Left lung (tissue), 10 donors: ENCODE results near the gene GRIK5. TPM values are rescaled to one million over a fixed set of nuclear protein-coding genes. Genes with fewer than 3 reads are reported as not detected.

Experiments
- ATAC-seq: fragments of 200-7000 bp; cut with Tn5 transposase; one replicate; pipeline ENCODE4 v1.9.1; 2020; ENCODE audit warnings: moderate library complexity
- DNase-seq, 4 donors: peaks; one replicate each; pipeline ENCODE4 v3.0.0-alpha.2; 2013 to 2020
- H3K27ac ChIP-seq, 2 donors: fragments of 200-600 bp; sonication (generic) in 1 of 2; one replicate each; pipeline versions ENCODE4 v1.5.0 to v1.8.0; 2020 to 2021
- H3K27me3 ChIP-seq, 2 donors: fragments of 200-600 bp; sonication (generic) in 1 of 2; one replicate each; pipeline versions ENCODE4 v1.5.0 to v1.8.0; 2020 to 2021
- H3K36me3 ChIP-seq, 2 donors: fragments of 200-600 bp; sonication (generic) in 1 of 2; one replicate each; pipeline versions ENCODE4 v1.5.0 to v1.8.0; 2020 to 2021
- H3K4me1 ChIP-seq, 2 donors: fragments of 200-600 bp; one replicate each; pipeline ENCODE4 v1.8.0; 2021
- H3K4me3 ChIP-seq, 2 donors: fragments of 200-600 bp; sonication (generic) in 1 of 2; one replicate each; pipeline versions ENCODE4 v1.5.0 to v1.8.0; 2020 to 2021; ENCODE audit warnings: mild to moderate bottlenecking in 1 of 2
- H3K9me3 ChIP-seq, 2 donors: fragments of 200-600 bp; sonication (generic) in 1 of 2; one replicate each; pipeline versions ENCODE4 v1.5.0 to v1.8.0; 2020 to 2021
- CTCF ChIP-seq, 2 donors: fragments of 200-600 bp; sonication (generic) in 1 of 2; IDR thresholded peaks; one replicate each; pipeline versions ENCODE4 v1.5.0 to v1.8.0; 2021; ENCODE audit warnings: antibody characterized with exemption in 2 of 2
- intact Hi-C, 2 donors: fragments of 100-400 bp; cut with DNase I; formaldehyde crosslinking; loops; one replicate each; pipeline versions ENCODE4 v1.11.2 to v1.14.2; 2022
- polyA plus RNA-seq, 6 donors: library from polyadenylated mRNA; unstranded; fragments of 120-200 nt; gene quantifications; one replicate each; pipeline ENCODE4 v1.2.1, GENCODE V29; 2013; ENCODE audit not compliant: insufficient read length in 6 of 6
- total RNA-seq, 2 donors: library from RNA; stranded (reverse); fragmentation: NEBNext Ultra II Directional; extraction: Animal tissue kit (Norgen Biotek cat#: 25700); gene quantifications; one replicate each; pipeline ENCODE4 v1.2.1, GENCODE V29; 2021
- donor health status: DM: no; HTN: yes; CAD: no.
- donor health status: DM: no; HTN: no; CAD: no.

Gene GRIK5
- total and polyA plus RNA-seq, 8 donors = 0.29 to 11.6 (median 4.6) TPM

- intact Hi-C loops = no loop called here
- H3K9me3 ChIP-seq = no peaks in the 10 kb centered on the region
- ATAC-seq = no peak
Measured at GRCh38 chr19:42071247-42071646, 1.2 kb upstream of the GRIK5 start.

GRCh38 chr19:42068756-42069571 is 1.0 kb downstream of the GRIK5 start:
- no peak for DNase-seq
- no peak for TF ChIP-seq CTCF (IDR thresholded peaks at IDR 0.05)
- H3K4me3 ChIP-seq = no peak overlapping the region
- H3K36me3 ChIP-seq = no peaks in the 10 kb centered on the region
- H3K27ac ChIP-seq = no peak overlapping the region
- no peak for ATAC-seq
- intact Hi-C loops = no loop called here
- no peaks in the 10 kb centered on the region for H3K4me1 ChIP-seq
- H3K27me3 ChIP-seq = peaks cover 21 to 57% of the 10 kb centered on the region in 2 donors
- H3K9me3 ChIP-seq = no peaks in the 10 kb centered on the region

More at GRCh38 chr19:42071247-42071646, 1.2 kb upstream of the GRIK5 start:
- Histone ChIP-seq H3K4me3 (no peak overlapping the region), H3K4me1 (peaks cover 0 to 7% of the 10 kb centered on the region in 2 donors), H3K36me3 (no peaks in the 10 kb centered on the region), H3K27ac (no peak overlapping the region), H3K27me3 (peaks cover 21 to 43% of the 10 kb centered on the region in 2 donors)
- no peak for TF ChIP-seq CTCF (IDR thresholded peaks at IDR 0.05)
- no peak for DNase-seq

GRCh38 chr19:42068361-42068755 is 1.6 kb downstream of the GRIK5 start:
- intact Hi-C loops = no loop called here

GRCh38 chr19:42067315-42067888 is 2.6 kb downstream of the GRIK5 start:
- Histone ChIP-seq H3K9me3 (no peaks in the 10 kb centered on the region), H3K4me3 (no peak overlapping the region), H3K4me1 (no peaks in the 10 kb centered on the region), H3K27me3 (peaks cover 21 to 57% of the 10 kb centered on the region in 2 donors), H3K27ac (no peak overlapping the region), H3K36me3 (no peaks in the 10 kb centered on the region)
- no peak for ATAC-seq
- no peak for TF ChIP-seq CTCF (IDR thresholded peaks at IDR 0.05)
- intact Hi-C loops = no loop called here
- no peak for DNase-seq

More at GRCh38 chr19:42068361-42068755, 1.6 kb downstream of the GRIK5 start:
- Histone ChIP-seq H3K27me3 (peaks cover 21 to 57% of the 10 kb centered on the region in 2 donors), H3K4me3 (no peak overlapping the region), H3K4me1 (no peaks in the 10 kb centered on the region), H3K36me3 (no peaks in the 10 kb centered on the region), H3K27ac (no peak overlapping the region), H3K9me3 (no peaks in the 10 kb centered on the region)
- DNase-seq (no peak), ATAC-seq (no peak)
- TF ChIP-seq CTCF (IDR thresholded peaks at IDR 0.05) = no peak

GRCh38 chr19:42066075-42066754 is 3.8 kb downstream of the GRIK5 start:
- Histone ChIP-seq H3K27ac (no peak overlapping the region), H3K36me3 (no peaks in the 10 kb centered on the region), H3K4me1 (no peaks in the 10 kb centered on the region), H3K4me3 (no peak overlapping the region), H3K9me3 (no peaks in the 10 kb centered on the region), H3K27me3 (peaks cover 21 to 57% of the 10 kb centered on the region in 2 donors)
- TF ChIP-seq CTCF (IDR thresholded peaks at IDR 0.05) = no peak
- DNase-seq (no peak), ATAC-seq (no peak)
- intact Hi-C loops = no loop called here
